Measurements from ENCODE around the gene ERBB2. TPM values are rescaled to one million over a fixed set of nuclear protein-coding genes. Genes with fewer than 3 reads are reported as not detected.

Gene ERBB2
- total RNA-seq, 1 donor from 2014 or later, result 32.1 TPM

GRCh38 chr17:39742126-39742855, 42.4 kb downstream of the ERBB2 start:
- TF ChIP-seq CTCF (IDR thresholded peaks at IDR 0.05; ENCODE audit: insufficient read depth, low read length, severe bottlenecking), result no peak
- FAIRE-seq (no peak), DNase-seq (ENCODE audit: low read depth) (no peak)
- Histone ChIP-seq H3K36me3 (ENCODE audit: control insufficient read depth, insufficient read depth, low read length) (peaks cover 32% of the 10 kb centered on the region), H3K4me3 (ENCODE audit: low read depth, low read length) (no peak overlapping the region), H3K27me3 (ENCODE audit: control insufficient read depth, insufficient read depth, low read length) (no peaks in the 10 kb centered on the region)

- FAIRE-seq, result no peak
- Histone ChIP-seq H3K27me3 (ENCODE audit: control insufficient read depth, insufficient read depth, low read length) (no peaks in the 10 kb centered on the region), H3K4me3 (ENCODE audit: low read depth, low read length) (no peak overlapping the region), H3K36me3 (ENCODE audit: control insufficient read depth, insufficient read depth, low read length) (peaks cover 32% of the 10 kb centered on the region)
- no peak for DNase-seq (ENCODE audit: low read depth)
- no peak for TF ChIP-seq CTCF (IDR thresholded peaks at IDR 0.05; ENCODE audit: insufficient read depth, low read length, severe bottlenecking)
These were observed 43.1 kb downstream of the ERBB2 start for GRCh38 chr17:39742856-39743436.

- DNase-seq (ENCODE audit: low read depth) (no peak), FAIRE-seq (no peak)
- Histone ChIP-seq H3K36me3 (ENCODE audit: control insufficient read depth, insufficient read depth, low read length) (peaks cover 32% of the 10 kb centered on the region), H3K4me3 (ENCODE audit: low read depth, low read length) (no peak overlapping the region), H3K27me3 (ENCODE audit: control insufficient read depth, insufficient read depth, low read length) (no peaks in the 10 kb centered on the region)
- no peak for TF ChIP-seq CTCF (IDR thresholded peaks at IDR 0.05; ENCODE audit: insufficient read depth, low read length, severe bottlenecking)
These were observed 44.4 kb downstream of the ERBB2 start for GRCh38 chr17:39744075-39744835.

- no peak for FAIRE-seq
- no peak for TF ChIP-seq CTCF (IDR thresholded peaks at IDR 0.05; ENCODE audit: insufficient read depth, low read length, severe bottlenecking)
- Histone ChIP-seq H3K36me3 (ENCODE audit: control insufficient read depth, insufficient read depth, low read length) (peaks cover 32% of the 10 kb centered on the region), H3K4me3 (ENCODE audit: low read depth, low read length) (no peak overlapping the region), H3K27me3 (ENCODE audit: control insufficient read depth, insufficient read depth, low read length) (no peaks in the 10 kb centered on the region)
- DNase-seq (ENCODE audit: low read depth), result no peak
These were observed 45.0 kb downstream of the ERBB2 start for GRCh38 chr17:39744836-39745215.

- no peak for FAIRE-seq
- no peak overlapping the region for H3K4me3 ChIP-seq (ENCODE audit: low read depth, low read length)
- H3K27me3 ChIP-seq (ENCODE audit: control insufficient read depth, insufficient read depth, low read length), result no peaks in the 10 kb centered on the region
These were observed 45.7 kb downstream of the ERBB2 start for GRCh38 chr17:39745335-39746144.

More at GRCh38 chr17:39745335-39746144, 45.7 kb downstream of the ERBB2 start:
- peaks cover 32% of the 10 kb centered on the region for H3K36me3 ChIP-seq (ENCODE audit: control insufficient read depth, insufficient read depth, low read length)
- TF ChIP-seq CTCF (IDR thresholded peaks at IDR 0.05; ENCODE audit: insufficient read depth, low read length, severe bottlenecking), result no peak
- no peak for DNase-seq (ENCODE audit: low read depth)

Measured in bronchial epithelial cell (primary cell).